Stimulated activated CD8-positive, alpha-beta memory T cell treated with anti-CD3 and anti-CD28 coated beads, Interleukin-15, amount 100 ng/mL, for 48 hours (primary cell): ENCODE results near the gene PITPNC1.

Source experiments
- DNase-seq, 2 donors: peaks; one replicate each; pipeline ENCODE4 v3.0.0-alpha.2; 2020; ENCODE audit warnings: low read depth in 2 of 2

The PITPNC1 gene

GRCh38 chr17:67546578-67547527 is 169.8 kb downstream of the PITPNC1 start:
- no peak for DNase-seq

DNA sequence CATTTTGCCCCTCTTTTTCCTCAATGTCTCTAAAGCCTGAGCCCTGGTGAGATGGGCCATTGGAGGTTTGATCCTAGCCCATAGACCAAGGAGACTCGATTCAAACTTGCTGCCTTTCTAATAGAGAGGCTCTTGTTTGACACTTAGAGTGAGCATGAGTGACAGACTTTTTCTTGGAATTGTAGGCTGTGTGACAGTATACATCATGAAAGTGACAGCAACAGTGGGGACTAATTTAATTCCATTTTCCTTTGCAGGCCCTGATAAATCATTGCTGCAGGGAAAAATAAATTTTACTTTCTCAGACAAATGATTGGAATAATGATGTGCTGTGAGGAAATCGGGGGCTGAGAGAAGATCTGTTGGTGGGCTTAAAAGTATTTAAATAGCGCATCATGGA is 171.6 kb downstream of the PITPNC1 start:
- DNase-seq: no peak

DNA sequence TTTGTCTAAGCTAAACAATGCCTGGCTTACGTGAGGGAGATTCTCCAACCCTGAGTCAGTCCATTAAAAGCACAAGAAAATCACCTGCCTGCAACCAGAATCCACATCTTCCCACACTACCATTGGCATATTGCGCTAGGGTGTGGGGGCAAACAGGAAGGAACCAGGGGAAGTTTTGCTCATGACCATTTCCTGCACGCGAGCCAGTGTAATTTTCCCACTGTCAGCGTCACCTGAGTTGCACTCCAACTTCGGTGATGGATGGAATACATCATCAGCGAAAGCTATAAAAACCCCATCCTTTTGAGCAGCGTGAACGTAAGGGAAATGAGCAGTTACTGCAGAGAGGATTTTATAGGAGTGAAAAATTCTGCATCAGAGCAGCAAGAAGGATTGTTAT is 172.7 kb downstream of the PITPNC1 start:
- no peak for DNase-seq

- DNase-seq: no peak
Measured at GRCh38 chr17:67554634-67555033, 177.6 kb downstream of the PITPNC1 start.

GRCh38 chr17:67555855-67556254 is 178.8 kb downstream of the PITPNC1 start:
- DNase-seq: no peak

DNA sequence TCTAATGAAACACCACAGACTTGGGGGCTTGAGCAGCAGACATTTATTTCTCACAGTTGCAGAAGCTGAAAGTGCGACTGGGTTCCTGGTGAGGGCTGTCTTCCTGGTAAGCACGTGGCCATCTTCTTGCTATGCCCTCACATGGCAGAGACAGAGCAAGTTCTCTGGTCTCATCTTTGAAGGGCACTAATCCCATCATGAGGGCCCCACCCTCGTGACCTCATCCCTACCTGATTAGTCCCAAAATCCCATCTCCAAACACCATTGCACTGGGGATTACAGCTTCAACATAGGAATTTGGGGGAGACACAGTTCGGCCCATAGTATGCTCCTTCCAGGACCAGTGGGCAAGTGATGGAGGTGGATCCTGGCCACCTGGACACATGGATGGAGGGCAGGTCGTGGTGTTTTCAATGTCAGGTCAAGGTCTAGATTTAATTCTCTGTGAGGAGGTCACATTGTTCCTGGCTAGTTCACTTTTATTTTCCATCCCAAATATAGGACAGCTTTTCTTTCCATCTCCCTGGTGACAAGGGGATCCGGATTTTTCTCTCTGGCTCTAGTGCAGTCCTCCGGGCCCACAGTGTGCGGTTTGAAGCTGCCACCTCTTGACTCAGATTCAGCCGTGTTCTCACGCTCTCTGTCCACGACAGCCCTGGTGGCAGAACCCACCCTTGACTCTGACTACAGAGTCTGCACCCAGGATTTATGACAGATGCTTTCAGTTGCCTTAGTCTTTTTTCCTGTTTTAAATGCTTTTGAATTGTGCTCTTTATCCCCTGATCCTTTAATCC is 180.2 kb downstream of the PITPNC1 start:
- DNase-seq: no peak

- DNase-seq: no peak
Measured at GRCh38 chr17:67557921-67558320, 180.8 kb downstream of the PITPNC1 start.

- no peak for DNase-seq
Measured at GRCh38 chr17:67558740-67559380, 181.8 kb downstream of the PITPNC1 start.

DNA sequence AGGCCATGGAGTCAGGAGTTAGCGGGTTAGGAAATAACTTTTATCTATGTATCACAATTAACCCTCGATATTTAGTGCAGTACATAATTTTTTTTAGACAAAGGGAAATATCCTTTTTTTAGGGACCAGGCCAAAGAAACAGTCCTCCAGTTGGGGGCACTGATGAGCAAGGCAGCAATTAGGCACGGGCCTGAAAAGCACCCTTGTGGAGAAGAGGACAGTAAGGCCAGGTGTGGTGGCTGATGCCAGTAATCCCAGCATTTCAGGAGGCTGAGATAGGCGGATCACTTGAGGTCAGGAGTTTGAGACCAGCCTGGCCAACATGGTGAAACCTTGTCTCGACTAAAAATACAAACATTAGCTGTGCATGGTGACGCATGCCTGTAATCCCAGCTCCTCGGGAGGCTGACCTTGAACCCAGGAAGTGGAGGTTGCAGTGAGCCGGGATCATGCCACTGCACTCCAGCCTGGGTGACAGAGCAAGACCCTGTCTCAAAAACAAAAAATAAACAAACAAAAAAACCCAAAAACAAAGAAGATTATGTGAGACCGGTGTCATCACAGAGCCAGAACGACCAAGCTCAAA is 182.4 kb downstream of the PITPNC1 start:
- DNase-seq: no peak

DNA sequence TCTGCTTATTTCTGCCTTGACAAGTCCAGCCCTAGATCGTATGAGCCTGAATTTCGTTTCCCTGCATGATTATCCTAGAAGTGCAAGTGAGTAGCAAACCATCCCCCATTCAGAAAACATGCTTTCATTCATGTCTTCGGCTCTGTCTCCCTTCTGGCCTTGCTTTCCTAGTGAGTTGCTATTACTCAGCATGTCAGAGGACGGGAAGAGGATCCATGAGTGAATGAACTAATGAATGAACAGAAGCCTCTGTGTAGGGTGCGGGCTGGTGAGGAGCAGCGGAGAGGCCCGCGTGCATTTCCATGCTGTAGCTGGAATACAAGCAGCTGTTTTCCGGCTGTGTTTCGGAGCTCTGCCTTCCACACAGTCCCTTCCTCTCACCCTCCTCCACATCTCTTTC is 184.9 kb downstream of the PITPNC1 start:
- DNase-seq: no peak

DNA sequence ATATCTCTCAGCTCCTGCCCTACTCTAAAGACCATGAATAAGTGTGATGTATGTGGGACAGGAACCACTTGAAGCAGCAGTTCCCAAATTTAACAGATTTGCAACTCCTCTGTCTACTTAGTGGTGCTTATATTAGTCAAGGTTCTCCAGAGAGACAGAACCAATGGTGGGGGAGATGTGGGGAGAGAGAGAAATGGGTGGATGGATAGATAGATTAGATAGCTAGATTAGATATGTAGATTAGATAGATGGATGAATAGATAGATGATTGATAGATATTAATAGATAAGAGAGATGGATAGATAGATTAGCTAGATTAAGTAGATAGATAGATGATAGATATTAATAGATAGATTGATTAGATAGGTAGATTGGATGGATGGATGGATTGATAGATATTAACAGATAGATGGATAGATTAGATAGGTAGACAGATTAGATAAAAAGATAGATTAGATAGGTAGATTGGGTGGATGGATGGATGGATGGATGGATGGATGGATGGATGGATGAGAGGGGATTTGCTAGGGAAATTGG is 186.7 kb downstream of the PITPNC1 start:
- DNase-seq: no peak

DNA sequence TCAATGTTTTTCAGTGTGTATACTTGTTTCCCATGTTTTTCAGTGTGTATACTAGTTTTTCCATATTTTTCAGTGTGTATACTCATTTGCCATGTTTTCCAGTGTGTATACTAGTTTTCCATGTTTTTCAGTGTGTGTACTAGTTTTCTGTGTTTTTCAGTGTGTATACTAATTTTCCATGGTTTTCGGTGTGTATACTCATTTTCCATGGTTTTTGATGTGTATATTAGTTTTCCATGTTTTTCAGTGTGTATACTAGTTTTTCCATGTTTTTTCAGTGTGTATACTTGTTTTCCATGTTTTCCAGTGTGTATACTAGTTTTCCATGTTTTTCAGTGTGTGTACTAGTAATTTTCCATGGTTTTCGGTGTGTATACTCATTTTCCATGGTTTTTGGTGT is 188.0 kb downstream of the PITPNC1 start:
- no peak for DNase-seq

DNA sequence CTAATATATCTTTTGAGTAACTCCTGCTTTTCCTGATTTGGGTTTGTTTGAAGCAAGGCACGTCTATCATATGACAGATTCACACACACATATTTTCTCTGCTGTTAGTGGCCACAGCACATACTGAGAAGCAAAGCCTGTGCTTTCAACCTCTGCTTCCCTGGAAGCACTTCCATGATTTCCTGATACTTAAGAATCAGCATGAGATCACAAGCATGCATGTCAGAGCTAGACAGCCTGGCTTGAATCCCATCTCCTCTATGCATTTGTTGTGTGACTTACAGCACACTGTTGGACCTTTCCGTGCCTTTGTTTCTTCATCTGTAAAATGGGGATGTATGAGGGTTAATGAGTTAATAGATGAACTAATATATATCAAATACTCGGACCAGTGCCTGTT is 189.6 kb downstream of the PITPNC1 start:
- DNase-seq: no peak

- DNase-seq: no peak
Measured at GRCh38 chr17:67569015-67569451, 192.0 kb downstream of the PITPNC1 start.

DNA sequence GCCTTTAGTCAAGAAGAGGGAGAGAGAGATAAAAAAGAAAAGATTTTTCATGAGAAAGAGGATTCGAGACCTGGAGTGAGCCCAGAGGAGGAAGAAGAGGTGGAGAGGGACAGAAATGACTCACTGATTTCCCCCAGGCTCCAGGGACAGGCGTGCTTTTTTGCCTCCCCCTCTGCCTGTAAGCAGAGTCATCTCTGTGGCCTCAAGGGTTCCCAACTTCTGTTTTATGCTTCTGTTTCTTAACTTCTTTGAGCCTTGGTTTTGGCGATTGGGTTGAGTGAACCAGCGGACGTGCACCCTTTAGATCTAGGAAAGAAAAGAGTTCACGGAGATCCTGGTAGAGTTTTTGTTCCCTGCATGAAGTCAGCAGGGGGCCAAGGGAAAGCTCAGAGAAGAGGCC is 192.8 kb downstream of the PITPNC1 start:
- DNase-seq: no peak

- DNase-seq: no peak
Measured at GRCh38 chr17:67570797-67571196, 193.7 kb downstream of the PITPNC1 start.

DNA sequence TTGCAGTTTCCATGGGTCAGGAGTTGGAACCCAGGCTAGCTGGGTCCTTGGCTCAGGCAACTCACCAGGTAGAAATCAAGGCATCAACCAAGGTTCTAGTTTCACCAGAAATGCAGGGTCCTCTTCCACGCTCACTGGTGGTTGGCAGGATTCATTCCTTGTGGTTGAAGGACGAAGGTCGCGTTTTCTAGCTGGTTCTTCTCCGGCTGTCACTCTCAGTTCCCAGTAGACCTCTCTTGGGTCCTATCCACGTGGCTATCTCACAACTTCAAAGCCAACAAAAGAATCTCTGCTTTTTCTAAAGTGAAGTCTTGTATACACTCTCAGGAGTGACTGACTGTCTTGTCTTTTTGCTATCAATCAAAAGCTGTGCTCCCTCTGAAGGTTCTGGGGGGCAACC is 194.4 kb downstream of the PITPNC1 start:
- DNase-seq: no peak

DNA sequence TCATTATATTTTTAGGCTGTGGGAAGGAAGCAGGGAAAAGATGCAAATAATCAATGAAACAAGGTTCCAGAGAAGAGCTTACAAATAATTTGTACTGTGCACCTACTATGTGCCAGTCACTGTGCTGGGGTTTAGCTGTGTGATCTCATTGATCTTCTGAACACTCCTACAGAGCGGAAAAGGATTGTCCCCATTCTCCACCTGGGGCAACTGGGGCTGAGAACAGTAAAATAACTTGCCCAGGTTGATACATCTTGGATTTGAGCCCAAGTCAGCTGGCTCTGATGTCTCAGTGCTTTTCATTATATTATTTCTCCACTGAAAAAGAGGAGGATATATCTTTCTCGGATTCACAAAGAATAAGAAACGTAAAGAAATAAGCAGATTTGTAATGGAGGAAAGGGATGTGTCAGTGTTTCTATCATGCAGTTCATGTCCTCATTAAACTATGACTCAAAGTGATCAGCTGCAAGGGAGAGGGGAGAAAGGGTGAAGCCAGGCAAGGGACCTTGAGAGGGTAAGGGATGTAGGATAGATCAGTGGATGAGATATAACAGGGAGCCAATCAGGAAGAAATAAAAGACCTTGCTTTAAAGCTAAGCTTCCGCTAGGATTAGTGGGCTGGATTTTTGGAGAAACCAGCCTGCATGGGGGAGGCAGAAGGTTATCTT is 197.0 kb downstream of the PITPNC1 start:
- DNase-seq: no peak

GRCh38 chr17:67574658-67575293 is 197.7 kb downstream of the PITPNC1 start:
- DNase-seq: no peak

DNA sequence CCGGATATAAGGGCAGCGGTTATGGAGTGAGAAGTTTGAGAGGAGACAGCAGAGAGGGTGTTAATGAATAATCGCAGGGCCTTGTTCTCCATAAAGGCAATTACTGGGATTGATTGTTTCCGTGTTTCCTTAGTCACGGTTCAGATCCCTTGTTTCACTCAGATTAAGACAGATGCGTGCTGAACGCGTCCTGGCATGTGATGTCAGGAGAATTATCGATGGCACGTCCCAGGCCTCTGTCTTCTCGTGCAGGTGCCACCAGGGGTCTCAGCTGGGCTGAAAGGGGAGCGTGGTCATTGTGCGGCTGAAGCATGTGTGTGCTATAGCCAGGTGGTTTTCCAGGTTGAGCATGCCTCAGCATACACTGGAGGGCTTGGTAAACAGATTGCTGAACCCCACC is 198.2 kb downstream of the PITPNC1 start:
- DNase-seq: no peak
